ENCODE results near the gene RAB3IL1. TPM values are rescaled to one million over a fixed set of nuclear protein-coding genes. Genes with fewer than 3 reads are reported as not detected.

The RAB3IL1 gene
- total and polyA plus RNA-seq, 9 of the 15 experiments (the other 6 are each of a cell fraction or from before 2014, with no cell fraction given) = 0.15 to 42.6 (median 15.5) TPM

GRCh38 chr11:61891331-61892084, 25.9 kb downstream of the RAB3IL1 start, which contains the start of gene FADS3 (continued):
- TF ChIP-seq PHF8 (IDR thresholded peaks at IDR 0.05; ENCODE audit: borderline replicate concordance, low read length) = peak; percentile 68; the same call in 1 of the 2 replicates
- TF ChIP-seq ZFX (CRISPR knock-in tag; IDR thresholded peaks at IDR 0.05) = peak; percentile 37; the same call in 1 of the 2 replicates
- peak; percentile 62; the same call in 1 of the 2 replicates for TF ChIP-seq ZNF395 (CRISPR knock-in tag; IDR thresholded peaks at IDR 0.05)
- peak in 1 of 2 experiments; percentile 46; a peak in 2 of 4 replicates for TF ChIP-seq KDM1A (IDR thresholded peaks at IDR 0.05)
- TF ChIP-seq ETS1 (conservative IDR thresholded peaks at IDR 0.05; ENCODE audit: control insufficient read depth, low read depth, low read length) = peak; percentile 28; the same call in 1 of the 2 replicates
- TF ChIP-seq SIN3A (IDR thresholded peaks at IDR 0.05; ENCODE audit: borderline replicate concordance in 2 of 2, control insufficient read depth in 1 of 2, low read depth in 2 of 2, low read length in 2 of 2) = peak in 1 of 2 experiments; percentile 59; a peak in 1 of 4 replicates
- TF ChIP-seq KDM4B (IDR thresholded peaks at IDR 0.05; ENCODE audit: borderline replicate concordance in 2 of 2, low read depth in 1 of 2) = peak in 1 of 2 experiments; percentile 21; a peak in 1 of 4 replicates
- 0 out of 2 replicates have a peak, but pooled peaks have one; percentile 5 for TF ChIP-seq ZNF740 (CRISPR knock-in tag; IDR thresholded peaks at IDR 0.05)
- peak in 1 of 2 experiments; percentile 14; a peak in 1 of 4 replicates for TF ChIP-seq ZNF740 (tag; IDR thresholded peaks at IDR 0.05)
- TF ChIP-seq MAFG (tag; conservative IDR thresholded peaks at IDR 0.05) = no peak
- TF ChIP-seq VEZF1 (CRISPR knock-in tag; IDR thresholded peaks at IDR 0.05) = peak; percentile 98
- no peak for TF ChIP-seq NFE2L1 (tag; IDR thresholded peaks at IDR 0.05; ENCODE audit: borderline replicate concordance, low read depth)

Measured in K562 (cell line).